Transverse colon (tissue), 4 donors: ENCODE results near the gene PFKFB4. TPM values are rescaled to one million over a fixed set of nuclear protein-coding genes. Genes with fewer than 3 reads are reported as not detected.

Experiments
- DNase-seq: peaks from one replicate; pipeline ENCODE4 v3.0.0-alpha.2; 2019
- H3K27ac ChIP-seq, 4 donors: fragments of 200-600 bp; sonication (generic); 2 replicates each; pipeline ENCODE4 v1.5.1; 2016 to 2018; ENCODE audit warnings: inconsistent platforms in 4 of 4
- H3K27me3 ChIP-seq: fragments of 200-600 bp; sonication (generic); 2 replicates; pipeline ENCODE4 v1.5.1; 2017; ENCODE audit warnings: inconsistent platforms
- H3K36me3 ChIP-seq, 4 donors: fragments of 200-600 bp; sonication (generic); 2 replicates each; pipeline ENCODE4 v1.5.1; 2017 to 2019; ENCODE audit warnings: inconsistent platforms in 4 of 4
- H3K4me1 ChIP-seq, 4 donors: fragments of 200-600 bp; sonication (generic); 2 replicates each; pipeline ENCODE4 v1.5.1; 2017 to 2020; ENCODE audit warnings: inconsistent platforms in 4 of 4
- H3K4me3 ChIP-seq, 4 donors: fragments of 200-600 bp; sonication (generic); 1 replicate in 1 of 4; 2 replicates in 3 of 4; pipeline versions ENCODE4 v1.5.1 to v1.6.1; 2017 to 2019; ENCODE audit warnings: inconsistent platforms in 4 of 4
- H3K9me3 ChIP-seq, 2 donors: fragments of 200-600 bp; sonication (generic); 2 replicates each; pipeline ENCODE4 v1.5.1; 2017 to 2019; ENCODE audit warnings: inconsistent platforms in 2 of 2
- EP300 ChIP-seq: sonication (generic); formaldehyde crosslinking; IDR thresholded peaks from one replicate; pipeline ENCODE4 v1.6.1; 2017; ENCODE audit warnings: antibody characterized with exemption, low read depth
- POLR2A ChIP-seq: fragments of 450-650 bp; IDR thresholded peaks from one replicate; pipeline ENCODE4 v1.6.1; 2016; ENCODE audit warnings: antibody characterized with exemption, mild to moderate bottlenecking, moderate library complexity
- POLR2AphosphoS5 ChIP-seq, 3 donors: sonication (generic); formaldehyde crosslinking; IDR thresholded peaks; one replicate each; pipeline ENCODE4 v1.6.1; 2016; ENCODE audit warnings: antibody characterized with exemption in 3 of 3
- WGBS, 2 donors: methylation state at CpG; one replicate each; pipeline ENCODE4 v1.1.5; 2018; ENCODE audit warnings: low coverage in 1 of 2; 5-methylcytosine and 5-hydroxymethylcytosine counted together
- in situ Hi-C, 4 donors: fragments of 200-750 bp; cut with MboI; loops; one replicate each; pipeline versions ENCODE4 v1.15.0 to v1.15.1; 2017; ENCODE audit warnings: low sequenced_read_pairs in 3 of 4, low pct_ligation_motif_present in 1 of 4, low pct_unique_long_range_greater_than_20kb in 1 of 4
- intact Hi-C: fragments of 100-400 bp; cut with DNase I; formaldehyde crosslinking; loops from one replicate; pipeline ENCODE4 v1.15.1; 2023; ENCODE audit warnings: low total_unique reads
- total RNA-seq, 4 donors: library from RNA; depleted of rRNA; stranded (reverse); fragments of >200 nt; gene quantifications; one replicate each; pipeline ENCODE4 v1.1.0, GENCODE V29; 2016
- TF ChIP-seq, protein P1 (sequence below), 5 experiments: fragments of 200-600 bp in 3 of 5; fragments of 450-650 bp in 2 of 5; sonication (generic) in 3 of 5; IDR thresholded peaks; 1 replicate in 2 of 5; 2 replicates in 3 of 5; pipeline ENCODE4 v1.5.1; 2016 to 2017; ENCODE audit warnings: antibody characterized with exemption in 5 of 5, inconsistent platforms in 3 of 5, mild to moderate bottlenecking in 2 of 5, moderate library complexity in 1 of 5

Gene PFKFB4
- total RNA-seq, 4 donors from 2014 or later = 0.37 to 7.9 (median 6.7) TPM

- Histone ChIP-seq H3K4me1 (no peaks in the 10 kb centered on the region), H3K27ac (no peak overlapping the region), H3K36me3 (no peaks in the 10 kb centered on the region), H3K27me3 (no peaks in the 10 kb centered on the region), H3K9me3 (no peaks in the 10 kb centered on the region), H3K4me3 (no peak overlapping the region)
- no peak for DNase-seq
- intact Hi-C loops = no loop called here
- WGBS, 2 donors = 89% methylated on average over 6 of the region's 6 CpGs; no CpG with 5 or more reads in 1 of the 2 donors
- TF ChIP-seq EP300 (no peak), POLR2AphosphoS5 (IDR thresholded peaks at IDR 0.05) (no peak), POLR2A (no peak)
- TF ChIP-seq, protein P1, sequence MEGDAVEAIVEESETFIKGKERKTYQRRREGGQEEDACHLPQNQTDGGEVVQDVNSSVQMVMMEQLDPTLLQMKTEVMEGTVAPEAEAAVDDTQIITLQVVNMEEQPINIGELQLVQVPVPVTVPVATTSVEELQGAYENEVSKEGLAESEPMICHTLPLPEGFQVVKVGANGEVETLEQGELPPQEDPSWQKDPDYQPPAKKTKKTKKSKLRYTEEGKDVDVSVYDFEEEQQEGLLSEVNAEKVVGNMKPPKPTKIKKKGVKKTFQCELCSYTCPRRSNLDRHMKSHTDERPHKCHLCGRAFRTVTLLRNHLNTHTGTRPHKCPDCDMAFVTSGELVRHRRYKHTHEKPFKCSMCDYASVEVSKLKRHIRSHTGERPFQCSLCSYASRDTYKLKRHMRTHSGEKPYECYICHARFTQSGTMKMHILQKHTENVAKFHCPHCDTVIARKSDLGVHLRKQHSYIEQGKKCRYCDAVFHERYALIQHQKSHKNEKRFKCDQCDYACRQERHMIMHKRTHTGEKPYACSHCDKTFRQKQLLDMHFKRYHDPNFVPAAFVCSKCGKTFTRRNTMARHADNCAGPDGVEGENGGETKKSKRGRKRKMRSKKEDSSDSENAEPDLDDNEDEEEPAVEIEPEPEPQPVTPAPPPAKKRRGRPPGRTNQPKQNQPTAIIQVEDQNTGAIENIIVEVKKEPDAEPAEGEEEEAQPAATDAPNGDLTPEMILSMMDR (IDR thresholded peaks at IDR 0.05) = no peak
- in situ Hi-C loops = no loop called here
Measured at GRCh38 chr3:48518069-48518468, 38.5 kb downstream of the PFKFB4 start.

GRCh38 chr3:48516571-48516970 lies 40.0 kb downstream of the PFKFB4 start:
- intact Hi-C loops (no loop called here), in situ Hi-C loops (no loop called here)
- no peak for DNase-seq
- Histone ChIP-seq H3K4me1 (no peaks in the 10 kb centered on the region), H3K9me3 (no peaks in the 10 kb centered on the region), H3K36me3 (no peaks in the 10 kb centered on the region), H3K27me3 (no peaks in the 10 kb centered on the region), H3K4me3 (no peak overlapping the region), H3K27ac (no peak overlapping the region)
- 65% methylated on average over 8 of the region's 8 CpGs; no CpG with 5 or more reads in 1 of the 2 donors for WGBS, 2 donors
- no peak for TF ChIP-seq POLR2A
- TF ChIP-seq, protein P1 (IDR thresholded peaks at IDR 0.05) = no peak
- TF ChIP-seq EP300 = no peak
- TF ChIP-seq POLR2AphosphoS5 (IDR thresholded peaks at IDR 0.05) = no peak

GRCh38 chr3:48514431-48515227 lies 42.0 kb downstream of the PFKFB4 start:
- in situ Hi-C loops = no loop called here
- WGBS, 2 donors = 80 to 100% methylated on average over 1 to 8 of the region's 8 CpGs

DNA sequence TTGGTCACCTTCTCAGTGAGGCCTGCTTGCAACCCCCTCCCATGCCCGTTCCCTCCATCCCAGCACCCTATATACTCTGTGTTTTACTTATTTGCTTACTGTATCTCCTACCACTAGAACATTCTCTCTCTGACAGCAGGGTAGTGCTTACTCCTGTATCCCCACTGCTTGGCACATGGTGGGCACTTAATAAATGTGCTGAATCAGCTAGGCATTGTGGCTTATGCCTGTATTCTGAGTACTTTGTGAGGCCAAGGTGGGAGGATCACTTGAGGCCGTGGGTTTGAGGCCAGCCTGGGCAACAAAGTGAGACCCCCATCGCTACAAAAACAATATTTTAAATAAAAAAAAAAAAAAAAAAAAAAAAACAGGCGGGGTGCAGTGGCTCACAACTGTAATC lies 45.1 kb downstream of the PFKFB4 start:
- Histone ChIP-seq H3K9me3 (no peaks in the 10 kb centered on the region), H3K4me1 (no peaks in the 10 kb centered on the region), H3K36me3 (no peaks in the 10 kb centered on the region), H3K27me3 (no peaks in the 10 kb centered on the region), H3K27ac (no peak overlapping the region), H3K4me3 (no peak overlapping the region)
- 80 to 87% methylated on average over 3 to 4 of the region's 4 CpGs for WGBS, 2 donors
- in situ Hi-C loops = no loop called here
- TF ChIP-seq EP300 = no peak
- no peak for TF ChIP-seq POLR2A
- TF ChIP-seq, protein P1 (IDR thresholded peaks at IDR 0.05) = no peak
- TF ChIP-seq POLR2AphosphoS5 (IDR thresholded peaks at IDR 0.05) = no peak
- intact Hi-C loops = no loop called here
- no peak for DNase-seq

More at GRCh38 chr3:48514431-48515227, 42.0 kb downstream of the PFKFB4 start:
- Histone ChIP-seq H3K27me3 (no peaks in the 10 kb centered on the region), H3K27ac (no peak overlapping the region), H3K36me3 (no peaks in the 10 kb centered on the region), H3K4me3 (no peak overlapping the region), H3K9me3 (no peaks in the 10 kb centered on the region), H3K4me1 (no peaks in the 10 kb centered on the region)
- intact Hi-C loops = no loop called here
- TF ChIP-seq EP300 (no peak), POLR2AphosphoS5 (IDR thresholded peaks at IDR 0.05) (no peak), POLR2A (no peak)
- TF ChIP-seq, protein P1 (IDR thresholded peaks at IDR 0.05) = no peak
- no peak for DNase-seq
